Aorta (tissue), 5 donors: ENCODE results near the gene HOOK2. TPM values are rescaled to one million over a fixed set of nuclear protein-coding genes. Genes with fewer than 3 reads are reported as not detected.

ENCODE experiments used
- ATAC-seq: fragments of 200-7000 bp; cut with Tn5 transposase; one replicate; pipeline ENCODE4 v1.9.1; 2022; ENCODE audit warnings: moderate library complexity; ENCODE audit not compliant: low FRiP score
- DNase-seq, 2 donors: peaks; one replicate each; pipeline ENCODE4 v3.0.0-alpha.2; 2020
- H3K27ac ChIP-seq, 2 donors: one replicate each; pipeline ENCODE4 v1.5.1; 2013; ENCODE audit warnings: low read length in 2 of 2, mild to moderate bottlenecking in 2 of 2, moderate library complexity in 2 of 2, control low read depth in 1 of 2, inconsistent platforms in 1 of 2, low read depth in 1 of 2
- H3K27me3 ChIP-seq, 2 donors: one replicate each; pipeline ENCODE4 v1.6.1; 2013; ENCODE audit warnings: control low read depth in 1 of 2, low read length in 1 of 2, mild to moderate bottlenecking in 1 of 2, moderate library complexity in 1 of 2; ENCODE audit not compliant: insufficient read depth in 2 of 2, control insufficient read depth in 1 of 2
- H3K36me3 ChIP-seq, 2 donors: one replicate each; pipeline ENCODE4 v1.6.1; 2013; ENCODE audit warnings: control low read depth in 1 of 2, low read length in 1 of 2, mild to moderate bottlenecking in 1 of 2; ENCODE audit not compliant: insufficient read depth in 2 of 2, control insufficient read depth in 1 of 2
- H3K4me1 ChIP-seq, 2 donors: one replicate each; pipeline ENCODE4 v1.6.1; 2013; ENCODE audit warnings: low read length in 2 of 2, control low read depth in 1 of 2, mild to moderate bottlenecking in 1 of 2, moderate library complexity in 1 of 2; ENCODE audit not compliant: insufficient read depth in 2 of 2, control insufficient read depth in 1 of 2
- H3K4me3 ChIP-seq, 2 donors: one replicate each; pipeline ENCODE4 v1.5.1; 2013; ENCODE audit warnings: low read length in 2 of 2, control low read depth in 1 of 2, mild to moderate bottlenecking in 1 of 2
- H3K9me3 ChIP-seq: one replicate; pipeline ENCODE4 v1.6.1; 2013; ENCODE audit warnings: mild to moderate bottlenecking, low read length; ENCODE audit not compliant: control insufficient read depth
- WGBS, 2 donors: extraction: QIAGEN DNeasy Blood & Tissue Kit; methylation state at CpG; one replicate each; pipeline ENCODE4 v1.1.7; 2013; 5-methylcytosine and 5-hydroxymethylcytosine counted together
- intact Hi-C, 2 donors: fragments of 100-400 bp; cut with DNase I; formaldehyde crosslinking; loops; one replicate each; pipeline versions ENCODE4 v1.14.2 to v1.15.0; 2022
- polyA plus RNA-seq, 2 donors: library from polyadenylated mRNA; stranded (reverse); fragments of 200-250 nt; gene quantifications; one replicate each; pipeline ENCODE4 v1.2.3, GENCODE V29; 2013
- total RNA-seq, 2 donors: library from RNA; stranded (reverse); fragmentation: NEBNext Ultra II Directional; extraction: Animal tissue kit (Norgen Biotek cat#: 25700); gene quantifications; one replicate each; pipeline ENCODE4 v1.2.1, GENCODE V29; 2021
- donor health status: healthy with polysubstance abuse.
- donor health status: Bipolar disorder and iron deficiency.
- donor health status: DM: no; HTN: no; CAD: no.
- donor health status: DM: no; HTN: no; CAD: no.
- donor health status: DM: yes; HTN: yes; CAD: no.

The HOOK2 gene
- total and polyA plus RNA-seq, 4 donors = 14.4 to 92.5 (median 37.0) TPM

DNA sequence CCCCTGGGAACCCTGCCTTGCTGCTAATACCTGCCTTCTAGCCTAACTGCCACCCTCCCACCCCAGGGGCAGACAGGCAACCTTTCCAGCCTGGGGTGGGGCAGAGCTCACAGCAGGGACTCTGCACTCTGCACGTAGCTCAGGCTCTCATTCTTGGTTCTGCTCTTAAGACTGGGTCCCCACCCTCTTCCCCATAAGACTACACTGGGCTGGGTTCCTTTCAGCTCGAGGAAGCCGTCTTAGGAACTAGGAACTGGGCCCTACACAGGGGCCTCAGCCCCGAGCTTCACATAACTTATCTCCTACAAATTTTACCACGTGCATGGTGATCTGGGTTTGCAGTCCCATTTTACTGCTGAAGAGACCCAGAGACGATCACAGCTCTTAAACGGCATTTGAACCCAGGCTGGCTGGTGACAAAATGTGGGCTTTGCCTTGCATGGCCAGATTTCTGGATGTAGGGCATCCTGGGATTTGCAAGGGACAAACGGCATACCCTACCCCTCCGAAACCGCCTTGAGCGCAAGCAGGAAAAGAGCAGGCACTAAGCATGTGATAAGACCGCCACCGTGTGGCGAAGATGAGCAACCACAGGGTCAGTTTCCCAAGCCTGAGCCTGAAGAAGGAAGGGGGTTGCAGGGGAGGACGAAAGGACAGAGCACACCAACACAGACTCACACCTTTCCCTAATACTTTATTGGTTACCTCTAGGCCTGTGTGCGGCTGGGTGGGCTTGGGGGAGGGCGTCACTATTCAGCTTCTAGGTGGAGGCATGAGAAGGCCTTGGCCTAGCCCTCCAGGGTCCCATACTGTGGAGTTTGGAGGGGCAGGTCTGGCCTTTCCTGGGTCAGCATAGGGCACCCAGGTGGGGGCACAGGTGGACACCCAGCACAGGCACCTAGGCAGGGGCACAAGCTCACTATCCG lies 21.1 kb upstream of the HOOK2 start:
- no peaks in the 10 kb centered on the region for H3K36me3 ChIP-seq
- no peaks in the 10 kb centered on the region for H3K9me3 ChIP-seq
- H3K4me1 ChIP-seq = no peaks in the 10 kb centered on the region
- intact Hi-C loops = loop anchor here (1.0 to 10.0 kb wide), 4 partner anchors 23 to 1048 kb away; partner anchors contain the start of gene TNPO2 (in 1 of the 2)
- ATAC-seq = peak; percentile 55
- DNase-seq = peak; percentile 83 to 90
- 4 to 6% methylated on average over 18 of the region's 18 CpGs for WGBS, 2 donors
- H3K4me3 ChIP-seq = no peak overlapping the region
- peaks cover 0 to 2% of the 10 kb centered on the region in 2 donors for H3K27me3 ChIP-seq
- peak overlapping the region in 1 of 2 donors; percentile 34 for H3K27ac ChIP-seq

DNA sequence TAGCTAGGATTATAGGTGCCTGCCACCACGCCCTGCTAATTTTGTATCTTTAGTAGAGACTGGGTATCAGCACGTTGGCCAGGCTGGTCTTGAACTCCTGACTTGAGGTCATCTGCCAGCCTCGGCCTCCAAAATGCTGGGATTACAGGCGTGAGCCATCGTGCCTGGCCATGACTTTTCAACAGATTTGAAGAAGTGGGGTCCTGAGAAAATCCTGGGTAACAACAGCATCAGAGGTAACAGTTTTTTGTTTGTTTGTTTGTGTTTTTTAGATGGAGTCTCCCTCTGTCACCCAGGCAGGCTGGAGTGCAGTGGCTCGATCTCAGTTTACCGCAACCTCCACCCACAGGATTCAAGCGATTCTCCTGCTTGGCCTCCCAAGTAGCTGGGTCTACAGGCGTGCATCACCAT lies 19.6 kb upstream of the HOOK2 start:
- ATAC-seq = no peak
- WGBS, 2 donors = 91 to 93% methylated on average over 9 of the region's 9 CpGs
- H3K27me3 ChIP-seq = peaks cover 0 to 4% of the 10 kb centered on the region in 2 donors
- intact Hi-C loops = loop anchor here (1.0 to 10.0 kb wide), 7 partner anchors 17 to 1258 kb away; partner anchors contain the start of genes CNN1 (in 1 of the 2), IER2 (in 1 of the 2), STX10 (in 1 of the 2) and TNPO2 (in 1 of the 2)
- H3K4me3 ChIP-seq = no peak overlapping the region
- H3K27ac ChIP-seq = no peak overlapping the region
- H3K36me3 ChIP-seq = no peaks in the 10 kb centered on the region
- H3K4me1 ChIP-seq = no peaks in the 10 kb centered on the region
- no peaks in the 10 kb centered on the region for H3K9me3 ChIP-seq
- no peak for DNase-seq

DNA sequence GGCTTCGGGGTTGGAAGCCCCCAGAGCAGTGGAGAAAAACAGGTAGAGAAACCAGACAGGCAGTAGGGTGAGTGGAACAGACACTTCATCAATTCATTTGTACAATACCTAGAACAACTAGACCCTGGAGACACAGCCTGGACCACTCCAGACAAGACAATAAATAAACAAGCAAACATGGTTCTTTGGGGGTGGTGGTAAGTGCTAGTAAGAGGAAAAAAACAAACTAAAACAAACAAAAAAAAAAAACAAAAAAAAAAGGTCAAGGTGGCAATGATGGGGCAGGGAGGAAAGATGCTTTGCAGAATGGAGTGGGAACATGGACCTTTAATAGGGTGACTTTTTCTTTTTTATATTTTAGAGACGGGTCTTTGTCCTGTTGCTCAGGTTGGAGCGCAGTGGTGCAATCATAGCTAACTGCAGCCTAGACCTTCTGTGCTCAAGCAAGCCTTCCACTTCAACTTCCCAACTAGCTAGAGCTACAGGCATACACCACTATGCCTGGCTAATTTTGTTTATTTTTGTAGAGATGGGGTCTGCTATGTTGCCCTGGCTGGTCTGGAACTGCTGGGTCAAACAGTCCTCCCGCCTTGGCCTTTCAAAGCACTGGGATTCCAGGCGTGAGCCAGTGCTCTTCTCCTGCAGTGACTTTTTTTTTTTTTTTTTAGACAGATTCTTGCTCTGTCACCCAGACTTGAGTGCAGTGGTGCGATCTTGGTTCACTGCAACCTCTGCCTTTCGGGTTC lies 19.0 kb upstream of the HOOK2 start:
- Histone ChIP-seq H3K27ac (peak overlapping the region; percentile 86 to 87), H3K9me3 (no peaks in the 10 kb centered on the region), H3K4me1 (no peaks in the 10 kb centered on the region), H3K36me3 (no peaks in the 10 kb centered on the region), H3K4me3 (peak overlapping the region in 1 of 2 donors; percentile 37), H3K27me3 (peaks cover 0 to 4% of the 10 kb centered on the region in 2 donors)
- ATAC-seq = no peak
- 67 to 69% methylated on average over 7 of the region's 7 CpGs for WGBS, 2 donors
- no peak for DNase-seq
- intact Hi-C loops = loop anchor here (1.0 to 10.0 kb wide), 4 partner anchors 17 to 1257 kb away; partner anchors contain the start of genes CNN1 (in 1 of the 2), IER2 (in 1 of the 2) and STX10 (in 1 of the 2)

DNA sequence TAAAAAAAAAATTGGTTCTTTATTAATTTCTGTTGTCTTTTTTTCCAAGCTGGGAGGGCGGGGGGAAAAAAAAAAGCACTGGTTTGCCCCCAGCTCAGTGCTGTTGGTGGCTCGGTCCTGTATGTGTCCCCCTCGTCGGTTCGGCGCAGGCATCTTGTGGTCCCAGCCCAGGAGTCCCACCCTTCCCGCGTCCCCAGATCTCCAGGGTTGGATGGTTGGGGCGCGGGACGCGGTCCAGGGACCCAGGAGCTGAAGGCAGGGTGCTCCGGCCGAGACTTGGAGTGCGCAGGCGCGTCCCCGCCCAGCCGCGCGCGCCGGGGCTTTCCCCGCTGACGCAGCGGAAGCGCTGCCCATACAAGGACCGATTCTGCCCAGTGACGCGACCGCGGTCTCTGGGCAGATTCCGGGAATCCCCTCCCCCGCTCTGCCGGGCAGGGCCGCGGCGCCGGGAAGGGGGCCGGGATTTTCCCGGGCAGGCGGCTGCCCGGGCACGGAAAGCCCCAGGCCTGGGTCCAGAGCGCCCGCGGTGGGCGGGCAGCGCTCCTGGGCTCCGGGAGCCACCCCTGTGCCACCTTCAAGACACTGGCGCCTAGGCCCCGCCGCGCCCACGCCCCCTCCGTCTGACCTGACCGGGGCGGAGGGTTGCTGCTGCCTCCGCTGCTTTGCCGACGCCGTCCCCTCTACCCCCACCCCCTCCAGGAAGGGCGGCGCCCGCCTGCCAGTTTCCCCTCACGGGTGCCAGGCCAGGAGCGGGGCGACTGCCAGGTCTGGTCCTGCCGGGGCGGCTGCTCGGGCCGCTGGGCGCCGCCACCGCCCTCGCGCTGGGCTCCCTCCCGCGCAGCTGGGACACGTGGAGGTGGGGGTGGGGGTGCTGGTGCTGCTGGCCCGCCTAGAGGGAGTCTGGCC lies 18.2 kb upstream of the HOOK2 start:
- H3K9me3 ChIP-seq = no peaks in the 10 kb centered on the region
- H3K36me3 ChIP-seq = no peaks in the 10 kb centered on the region
- intact Hi-C loops = loop anchor here (1.0 to 10.0 kb wide), 4 partner anchors 16 to 1256 kb away; partner anchors contain the start of genes CNN1 (in 1 of the 2), IER2 (in 1 of the 2) and STX10 (in 1 of the 2)
- ATAC-seq (peak; percentile 62), DNase-seq (peak; percentile 95 to 98)
- H3K4me3 ChIP-seq = peak overlapping the region; percentile 70 to 73
- H3K4me1 ChIP-seq = no peaks in the 10 kb centered on the region
- WGBS, 2 donors = 0 to 1% methylated on average over 62 to 81 of the region's 81 CpGs
- peaks cover 0 to 4% of the 10 kb centered on the region in 2 donors for H3K27me3 ChIP-seq
- H3K27ac ChIP-seq = peak overlapping the region; percentile 86 to 87

DNA sequence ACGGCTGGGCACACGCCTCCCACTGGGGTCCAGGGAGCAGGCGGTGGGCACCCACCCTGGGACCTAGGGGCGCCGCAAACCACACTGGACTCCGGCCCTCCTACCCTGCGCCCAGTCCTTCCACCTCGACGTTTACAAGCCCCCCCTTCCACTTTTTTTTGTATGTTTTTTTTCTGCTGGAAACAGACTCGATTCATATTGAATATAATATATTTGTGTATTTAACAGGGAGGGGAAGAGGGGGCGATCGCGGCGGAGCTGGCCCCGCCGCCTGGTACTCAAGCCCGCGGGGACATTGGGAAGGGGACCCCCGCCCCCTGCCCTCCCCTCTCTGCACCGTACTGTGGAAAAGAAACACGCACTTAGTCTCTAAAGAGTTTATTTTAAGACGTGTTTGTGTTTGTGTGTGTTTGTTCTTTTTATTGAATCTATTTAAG lies 17.5 kb upstream of the HOOK2 start:
- 0 to 1% methylated on average over 21 to 22 of the region's 22 CpGs for WGBS, 2 donors
- Histone ChIP-seq H3K4me1 (no peaks in the 10 kb centered on the region), H3K9me3 (no peaks in the 10 kb centered on the region), H3K27ac (peak overlapping the region; percentile 64 to 86), H3K27me3 (peaks cover 0 to 4% of the 10 kb centered on the region in 2 donors), H3K4me3 (peak overlapping the region; percentile 70 to 73), H3K36me3 (no peaks in the 10 kb centered on the region)
- intact Hi-C loops = loop anchor here (5.0 to 10.0 kb wide), 3 partner anchors 359 to 1256 kb away; partner anchors contain the start of genes CNN1 (in 1 of the 2), IER2 (in 1 of the 2) and STX10 (in 1 of the 2)
- no peak for DNase-seq
- ATAC-seq = no peak

DNA sequence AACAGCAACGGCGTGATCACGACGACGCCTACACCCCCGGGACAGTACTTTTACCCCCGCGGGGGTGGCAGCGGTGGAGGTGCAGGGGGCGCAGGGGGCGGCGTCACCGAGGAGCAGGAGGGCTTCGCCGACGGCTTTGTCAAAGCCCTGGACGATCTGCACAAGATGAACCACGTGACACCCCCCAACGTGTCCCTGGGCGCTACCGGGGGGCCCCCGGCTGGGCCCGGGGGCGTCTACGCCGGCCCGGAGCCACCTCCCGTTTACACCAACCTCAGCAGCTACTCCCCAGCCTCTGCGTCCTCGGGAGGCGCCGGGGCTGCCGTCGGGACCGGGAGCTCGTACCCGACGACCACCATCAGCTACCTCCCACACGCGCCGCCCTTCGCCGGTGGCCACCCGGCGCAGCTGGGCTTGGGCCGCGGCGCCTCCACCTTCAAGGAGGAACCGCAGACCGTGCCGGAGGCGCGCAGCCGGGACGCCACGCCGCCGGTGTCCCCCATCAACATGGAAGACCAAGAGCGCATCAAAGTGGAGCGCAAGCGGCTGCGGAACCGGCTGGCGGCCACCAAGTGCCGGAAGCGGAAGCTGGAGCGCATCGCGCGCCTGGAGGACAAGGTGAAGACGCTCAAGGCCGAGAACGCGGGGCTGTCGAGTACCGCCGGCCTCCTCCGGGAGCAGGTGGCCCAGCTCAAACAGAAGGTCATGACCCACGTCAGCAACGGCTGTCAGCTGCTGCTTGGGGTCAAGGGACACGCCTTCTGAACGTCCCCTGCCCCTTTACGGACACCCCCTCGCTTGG lies 16.9 kb upstream of the HOOK2 start:
- no peak for ATAC-seq
- Histone ChIP-seq H3K4me3 (peak overlapping the region; percentile 70 to 73), H3K27me3 (peaks cover 0 to 4% of the 10 kb centered on the region in 2 donors), H3K4me1 (no peaks in the 10 kb centered on the region), H3K9me3 (no peaks in the 10 kb centered on the region), H3K27ac (peak overlapping the region; percentile 70 to 86), H3K36me3 (no peaks in the 10 kb centered on the region)
- peak; percentile 84 to 88 for DNase-seq
- intact Hi-C loops = loop anchor here (5.0 to 10.0 kb wide), 3 partner anchors 360 to 1255 kb away; partner anchors contain the start of genes CNN1 (in 1 of the 2), IER2 (in 1 of the 2) and STX10 (in 1 of the 2)
- WGBS, 2 donors = 0% methylated on average over 70 to 84 of the region's 84 CpGs
